ENCODE results near the gene SCN4B.

DNA sequence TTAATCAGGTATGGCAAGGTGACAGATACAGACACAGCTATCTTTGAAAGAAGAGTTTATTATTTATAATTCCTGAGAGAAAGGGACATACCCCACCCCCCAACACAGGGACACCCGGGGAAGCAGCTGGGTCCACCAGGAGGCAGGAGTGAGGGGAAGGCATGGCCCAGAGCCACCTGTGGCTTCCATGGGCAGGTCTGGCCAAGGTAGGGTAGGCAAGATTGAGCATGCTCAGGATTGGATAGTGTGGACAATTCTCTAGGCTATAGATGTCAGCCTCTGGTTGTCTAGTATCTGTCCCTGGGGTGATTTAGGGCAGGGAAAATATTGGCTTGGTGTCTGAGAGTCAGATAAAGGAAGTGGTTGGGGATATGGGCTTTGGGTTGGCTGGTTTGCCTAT, 38.4 kb downstream of the SCN4B start:
- TF ChIP-seq, protein P1, sequence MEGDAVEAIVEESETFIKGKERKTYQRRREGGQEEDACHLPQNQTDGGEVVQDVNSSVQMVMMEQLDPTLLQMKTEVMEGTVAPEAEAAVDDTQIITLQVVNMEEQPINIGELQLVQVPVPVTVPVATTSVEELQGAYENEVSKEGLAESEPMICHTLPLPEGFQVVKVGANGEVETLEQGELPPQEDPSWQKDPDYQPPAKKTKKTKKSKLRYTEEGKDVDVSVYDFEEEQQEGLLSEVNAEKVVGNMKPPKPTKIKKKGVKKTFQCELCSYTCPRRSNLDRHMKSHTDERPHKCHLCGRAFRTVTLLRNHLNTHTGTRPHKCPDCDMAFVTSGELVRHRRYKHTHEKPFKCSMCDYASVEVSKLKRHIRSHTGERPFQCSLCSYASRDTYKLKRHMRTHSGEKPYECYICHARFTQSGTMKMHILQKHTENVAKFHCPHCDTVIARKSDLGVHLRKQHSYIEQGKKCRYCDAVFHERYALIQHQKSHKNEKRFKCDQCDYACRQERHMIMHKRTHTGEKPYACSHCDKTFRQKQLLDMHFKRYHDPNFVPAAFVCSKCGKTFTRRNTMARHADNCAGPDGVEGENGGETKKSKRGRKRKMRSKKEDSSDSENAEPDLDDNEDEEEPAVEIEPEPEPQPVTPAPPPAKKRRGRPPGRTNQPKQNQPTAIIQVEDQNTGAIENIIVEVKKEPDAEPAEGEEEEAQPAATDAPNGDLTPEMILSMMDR (IDR thresholded peaks at IDR 0.05) = no peak
- TF ChIP-seq POLR2A (IDR thresholded peaks at IDR 0.05) = no peak
